Lower lobe of right lung (tissue), 2 donors: ENCODE results near the gene RAP2C. TPM values are rescaled to one million over a fixed set of nuclear protein-coding genes. Genes with fewer than 3 reads are reported as not detected.

ENCODE experiments used
- ATAC-seq, 2 donors: fragments of 200-7000 bp; cut with Tn5 transposase; one replicate each; pipeline ENCODE4 v1.9.1; 2020 to 2022; ENCODE audit warnings: mild to moderate bottlenecking in 2 of 2, moderate library complexity in 2 of 2
- DNase-seq: peaks from one replicate; pipeline ENCODE4 v3.0.0-alpha.2; 2020
- H3K27ac ChIP-seq: fragments of 200-600 bp; one replicate; pipeline ENCODE4 v1.8.0; 2022
- H3K27me3 ChIP-seq: fragments of 200-600 bp; one replicate; pipeline ENCODE4 v1.8.0; 2022; ENCODE audit warnings: low read depth
- H3K36me3 ChIP-seq: fragments of 200-600 bp; one replicate; pipeline ENCODE4 v1.8.0; 2022; ENCODE audit warnings: mild to moderate bottlenecking
- H3K4me1 ChIP-seq: fragments of 200-600 bp; one replicate; pipeline ENCODE4 v1.8.0; 2022
- H3K4me3 ChIP-seq: fragments of 200-600 bp; one replicate; pipeline ENCODE4 v1.8.0; 2022; ENCODE audit warnings: mild to moderate bottlenecking
- H3K9me3 ChIP-seq: fragments of 200-600 bp; one replicate; pipeline ENCODE4 v1.8.0; 2022
- intact Hi-C: fragments of 100-400 bp; cut with DNase I; formaldehyde crosslinking; loops from one replicate; pipeline ENCODE4 v1.11.0; 2022
- total RNA-seq: library from RNA; stranded (reverse); fragmentation: NEBNext Ultra II Directional; extraction: Animal tissue kit (Norgen Biotek cat#: 25700); gene quantifications from one replicate; pipeline ENCODE4 v1.2.1, GENCODE V29; 2021
- TF ChIP-seq, protein P1 (sequence below): fragments of 200-600 bp; IDR thresholded peaks from one replicate; pipeline ENCODE4 v1.8.0; 2022; ENCODE audit warnings: antibody characterized with exemption, mild to moderate bottlenecking
- donor health status: DM: no; HTN: yes; CAD: no; lungs with severe emphysema.

RAP2C gene
- total RNA-seq, 1 donor from 2014 or later: 27.4 TPM

- Histone ChIP-seq H3K27ac (no peak overlapping the region), H3K9me3 (no peaks in the 10 kb centered on the region), H3K4me3 (no peak overlapping the region), H3K36me3 (peaks cover 18% of the 10 kb centered on the region), H3K27me3 (no peaks in the 10 kb centered on the region), H3K4me1 (no peaks in the 10 kb centered on the region)
- ATAC-seq (no peak), DNase-seq (no peak)
- intact Hi-C loops: no loop called here
- TF ChIP-seq, protein P1, sequence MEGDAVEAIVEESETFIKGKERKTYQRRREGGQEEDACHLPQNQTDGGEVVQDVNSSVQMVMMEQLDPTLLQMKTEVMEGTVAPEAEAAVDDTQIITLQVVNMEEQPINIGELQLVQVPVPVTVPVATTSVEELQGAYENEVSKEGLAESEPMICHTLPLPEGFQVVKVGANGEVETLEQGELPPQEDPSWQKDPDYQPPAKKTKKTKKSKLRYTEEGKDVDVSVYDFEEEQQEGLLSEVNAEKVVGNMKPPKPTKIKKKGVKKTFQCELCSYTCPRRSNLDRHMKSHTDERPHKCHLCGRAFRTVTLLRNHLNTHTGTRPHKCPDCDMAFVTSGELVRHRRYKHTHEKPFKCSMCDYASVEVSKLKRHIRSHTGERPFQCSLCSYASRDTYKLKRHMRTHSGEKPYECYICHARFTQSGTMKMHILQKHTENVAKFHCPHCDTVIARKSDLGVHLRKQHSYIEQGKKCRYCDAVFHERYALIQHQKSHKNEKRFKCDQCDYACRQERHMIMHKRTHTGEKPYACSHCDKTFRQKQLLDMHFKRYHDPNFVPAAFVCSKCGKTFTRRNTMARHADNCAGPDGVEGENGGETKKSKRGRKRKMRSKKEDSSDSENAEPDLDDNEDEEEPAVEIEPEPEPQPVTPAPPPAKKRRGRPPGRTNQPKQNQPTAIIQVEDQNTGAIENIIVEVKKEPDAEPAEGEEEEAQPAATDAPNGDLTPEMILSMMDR: no peak
Measured at GRCh38 chrX:132200976-132201375, 18.3 kb downstream of the RAP2C start.

DNA sequence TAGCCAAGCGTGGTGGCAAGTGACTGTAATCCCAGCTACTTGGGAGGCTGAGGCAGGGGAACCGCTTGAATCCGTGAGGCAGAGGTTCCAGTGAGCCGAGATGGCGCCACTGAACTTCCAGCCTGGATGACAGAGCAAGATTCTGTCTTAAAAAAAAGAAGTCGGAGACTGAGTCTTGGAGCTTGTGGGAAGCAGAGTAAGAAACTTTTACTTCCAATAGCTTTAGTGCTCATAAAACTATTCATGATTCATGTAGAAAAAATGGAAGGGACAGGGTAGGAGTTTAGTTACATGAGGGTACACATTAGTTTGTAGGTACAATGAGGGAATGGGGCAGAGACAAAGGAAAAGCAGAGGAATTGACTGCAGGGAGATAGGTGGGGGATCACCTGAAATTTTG lies 19.3 kb downstream of the RAP2C start:
- Histone ChIP-seq H3K4me1 (no peaks in the 10 kb centered on the region), H3K27ac (no peak overlapping the region), H3K9me3 (no peaks in the 10 kb centered on the region), H3K27me3 (no peaks in the 10 kb centered on the region), H3K4me3 (no peak overlapping the region), H3K36me3 (peaks cover 9% of the 10 kb centered on the region)
- DNase-seq (no peak), ATAC-seq (no peak)
- TF ChIP-seq, protein P1: no peak
- intact Hi-C loops: no loop called here

DNA sequence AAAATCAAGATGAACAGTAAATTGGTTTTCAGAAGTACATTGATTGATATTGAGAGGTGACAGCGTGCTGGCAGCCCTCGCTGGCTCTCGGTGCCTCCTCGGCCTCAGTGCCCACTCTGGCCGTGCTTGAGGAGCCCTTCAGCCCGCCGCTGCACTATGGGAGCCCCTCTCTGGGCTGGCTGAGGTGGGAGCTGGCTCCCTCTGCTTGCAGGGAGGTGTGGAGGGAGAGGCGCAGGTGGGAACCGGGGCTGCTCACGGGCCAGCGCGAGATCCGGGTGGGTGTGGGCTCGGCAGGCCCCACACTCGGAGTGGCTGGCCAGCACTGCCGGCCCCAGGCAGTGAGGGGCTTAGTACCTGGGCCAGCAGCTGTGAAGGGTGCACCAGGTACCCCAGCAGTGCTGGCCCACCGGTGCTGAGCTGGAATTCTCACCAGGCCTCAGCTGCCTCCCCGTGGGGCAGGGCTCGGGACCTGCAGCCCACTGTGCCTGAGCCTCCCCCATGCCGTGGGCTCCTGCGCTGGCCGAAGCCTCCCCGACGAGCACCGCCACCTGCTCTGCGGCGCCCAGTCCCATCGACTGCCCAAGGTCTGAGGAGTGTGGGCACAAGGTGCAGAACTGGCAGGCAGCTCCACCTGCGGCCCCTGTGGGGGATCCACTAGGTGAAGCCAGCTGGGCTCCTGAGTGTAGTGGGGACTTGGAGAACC lies 25.2 kb downstream of the RAP2C start:
- Histone ChIP-seq H3K36me3 (no peaks in the 10 kb centered on the region), H3K4me1 (no peaks in the 10 kb centered on the region), H3K9me3 (no peaks in the 10 kb centered on the region), H3K27ac (no peak overlapping the region), H3K27me3 (no peaks in the 10 kb centered on the region), H3K4me3 (no peak overlapping the region)
- intact Hi-C loops: no loop called here
- no peak for ATAC-seq
- TF ChIP-seq, protein P1: no peak
- DNase-seq: no peak

DNA sequence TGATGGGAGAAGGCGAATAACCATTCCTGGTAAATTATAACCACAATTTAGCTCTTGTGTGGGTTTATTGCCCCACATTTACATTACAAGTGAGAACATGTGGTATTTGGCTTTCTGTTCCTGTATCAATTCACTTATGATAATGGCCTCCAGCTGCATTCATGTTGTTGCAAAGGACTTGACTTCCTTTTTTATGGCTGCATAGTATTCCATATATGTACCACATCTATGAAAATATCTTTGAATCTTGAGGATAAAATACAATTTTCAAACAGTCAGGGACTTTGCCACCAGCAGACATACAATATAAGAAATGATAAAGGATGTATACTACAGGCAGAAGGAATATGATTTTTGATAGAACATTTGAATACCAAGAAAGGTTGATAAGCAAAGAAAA lies 27.3 kb downstream of the RAP2C start:
- Histone ChIP-seq H3K36me3 (no peaks in the 10 kb centered on the region), H3K27ac (no peak overlapping the region), H3K27me3 (no peaks in the 10 kb centered on the region), H3K4me1 (no peaks in the 10 kb centered on the region), H3K9me3 (no peaks in the 10 kb centered on the region), H3K4me3 (no peak overlapping the region)
- TF ChIP-seq, protein P1: no peak
- intact Hi-C loops: no loop called here
- DNase-seq (no peak), ATAC-seq (no peak)

- no peak for DNase-seq
- Histone ChIP-seq H3K4me3 (no peak overlapping the region), H3K27ac (no peak overlapping the region), H3K36me3 (no peaks in the 10 kb centered on the region), H3K27me3 (no peaks in the 10 kb centered on the region), H3K4me1 (no peaks in the 10 kb centered on the region), H3K9me3 (no peaks in the 10 kb centered on the region)
- TF ChIP-seq, protein P1: no peak
- intact Hi-C loops: no loop called here
- no peak for ATAC-seq
Measured at GRCh38 chrX:132188175-132188574, 31.1 kb downstream of the RAP2C start.
